Cardiac fibroblast (primary cell): Measurements from ENCODE around the gene DTX4.

Experiments used
- DNase-seq, 2 donors: peaks; one replicate each; pipeline versions ENCODE4 v3.0.0 to v3.0.0-alpha.2; 2010; ENCODE audit warnings: low read depth in 2 of 2
- H3K4me3 ChIP-seq, 2 donors: replicated peaks in 1 of 2; 1 replicate in 1 of 2; 2 replicates in 1 of 2; pipeline ENCODE4 v1.5.1; 2011; ENCODE audit warnings: low read depth in 2 of 2, low read length in 2 of 2, mild to moderate bottlenecking in 2 of 2, moderate library complexity in 1 of 2
- TF ChIP-seq, protein P1 (sequence below): IDR thresholded peaks from one replicate; pipeline ENCODE4 v1.5.1; 2011; ENCODE audit warnings: low read depth, mild to moderate bottlenecking, low read length, inconsistent platforms

Gene DTX4

DNA sequence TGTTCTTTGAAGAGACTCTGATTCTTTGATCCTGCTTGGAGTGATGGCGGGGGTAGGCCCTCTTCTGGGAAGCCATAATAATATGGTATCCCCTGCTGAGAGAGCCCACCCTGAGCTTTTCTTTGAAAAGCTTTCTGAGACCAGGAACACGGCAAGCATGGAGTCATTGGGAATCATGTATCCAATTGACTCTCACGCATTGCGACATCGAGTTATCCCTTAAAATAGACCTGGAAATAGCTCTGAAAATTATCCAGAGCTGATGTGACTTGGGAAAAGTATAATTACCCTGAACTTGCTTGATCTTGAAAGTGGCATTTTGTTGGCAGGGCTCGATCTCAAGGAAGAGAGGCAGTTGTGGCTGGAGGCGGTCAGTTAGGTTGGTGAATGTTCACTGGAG is 77.6 kb downstream of the DTX4 start:
- TF ChIP-seq, protein P1, sequence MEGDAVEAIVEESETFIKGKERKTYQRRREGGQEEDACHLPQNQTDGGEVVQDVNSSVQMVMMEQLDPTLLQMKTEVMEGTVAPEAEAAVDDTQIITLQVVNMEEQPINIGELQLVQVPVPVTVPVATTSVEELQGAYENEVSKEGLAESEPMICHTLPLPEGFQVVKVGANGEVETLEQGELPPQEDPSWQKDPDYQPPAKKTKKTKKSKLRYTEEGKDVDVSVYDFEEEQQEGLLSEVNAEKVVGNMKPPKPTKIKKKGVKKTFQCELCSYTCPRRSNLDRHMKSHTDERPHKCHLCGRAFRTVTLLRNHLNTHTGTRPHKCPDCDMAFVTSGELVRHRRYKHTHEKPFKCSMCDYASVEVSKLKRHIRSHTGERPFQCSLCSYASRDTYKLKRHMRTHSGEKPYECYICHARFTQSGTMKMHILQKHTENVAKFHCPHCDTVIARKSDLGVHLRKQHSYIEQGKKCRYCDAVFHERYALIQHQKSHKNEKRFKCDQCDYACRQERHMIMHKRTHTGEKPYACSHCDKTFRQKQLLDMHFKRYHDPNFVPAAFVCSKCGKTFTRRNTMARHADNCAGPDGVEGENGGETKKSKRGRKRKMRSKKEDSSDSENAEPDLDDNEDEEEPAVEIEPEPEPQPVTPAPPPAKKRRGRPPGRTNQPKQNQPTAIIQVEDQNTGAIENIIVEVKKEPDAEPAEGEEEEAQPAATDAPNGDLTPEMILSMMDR, result no peak
- no peak for DNase-seq
- no peak overlapping the region for H3K4me3 ChIP-seq

DNA sequence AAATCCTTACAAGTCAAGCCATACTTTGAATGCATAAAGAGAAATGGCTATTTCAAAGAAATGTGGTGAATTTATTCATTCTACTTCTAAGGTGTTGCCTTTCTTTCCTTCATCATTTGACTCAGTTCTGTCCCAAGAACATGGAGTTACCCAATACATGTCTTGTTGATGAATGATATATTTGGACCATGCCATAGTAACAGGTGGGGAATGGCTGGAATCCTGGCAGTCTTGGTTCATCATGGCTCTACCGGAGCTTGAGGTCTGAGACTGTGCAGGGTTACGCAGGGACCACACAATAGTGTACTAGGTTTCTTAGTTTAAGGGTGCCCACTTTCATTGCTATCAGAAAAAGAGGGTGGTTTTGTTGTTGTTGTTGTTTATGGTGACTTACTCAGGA is 81.1 kb downstream of the DTX4 start:
- TF ChIP-seq, protein P1, result no peak
- no peak for DNase-seq

DNA sequence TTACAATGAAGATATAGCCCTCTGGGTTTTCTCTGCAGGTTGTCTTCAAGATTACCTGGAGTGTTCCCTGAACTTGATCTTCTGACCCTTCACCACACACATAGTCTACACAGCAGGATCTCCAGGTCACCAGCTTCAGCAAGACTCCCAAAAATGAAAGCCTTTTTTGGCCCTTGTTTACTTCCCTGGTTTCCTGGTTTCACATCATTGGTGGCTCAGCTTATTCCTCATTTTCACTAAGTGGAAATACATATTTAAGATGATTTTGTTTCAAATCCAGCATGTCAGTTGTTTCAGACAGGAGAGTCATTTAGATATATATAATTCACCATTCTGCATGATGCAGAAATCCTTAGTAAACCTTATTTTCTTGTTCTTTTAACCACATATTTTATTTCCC is 82.4 kb downstream of the DTX4 start:
- no peak overlapping the region for H3K4me3 ChIP-seq
- no peak for DNase-seq
- TF ChIP-seq, protein P1, result no peak

More for the DNA sequence above, 81.1 kb downstream of the DTX4 start:
- H3K4me3 ChIP-seq, result no peak overlapping the region

DNA sequence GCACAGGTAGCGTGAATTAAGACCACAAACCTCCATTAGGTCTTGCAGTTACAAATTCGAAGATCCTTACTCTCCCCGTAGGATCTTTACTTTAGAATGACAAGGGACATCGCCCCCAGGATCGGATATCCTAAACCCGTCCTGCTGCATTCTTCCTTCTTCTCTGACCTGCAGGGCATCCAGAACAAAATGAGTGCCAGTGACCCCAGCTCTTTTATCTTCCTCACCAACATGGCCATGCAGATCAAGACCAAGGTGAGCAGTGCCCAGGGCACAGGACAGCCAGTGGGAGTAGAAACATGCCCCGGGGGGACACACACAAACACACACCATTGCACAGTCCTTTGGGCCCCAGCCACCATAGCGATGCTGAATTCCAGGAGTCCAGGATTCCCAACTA is 83.3 kb downstream of the DTX4 start:
- H3K4me3 ChIP-seq, result no peak overlapping the region
- no peak for DNase-seq
- TF ChIP-seq, protein P1, result no peak
